Measurements from ENCODE around the gene PPA1. TPM values are rescaled to one million over a fixed set of nuclear protein-coding genes. Genes with fewer than 3 reads are reported as not detected.

The PPA1 gene
- total and polyA plus RNA-seq, 2 donors (not counting 3 experiments of a cell fraction or from before 2014, with no cell fraction given), result 63.5 to 140 TPM

DNA sequence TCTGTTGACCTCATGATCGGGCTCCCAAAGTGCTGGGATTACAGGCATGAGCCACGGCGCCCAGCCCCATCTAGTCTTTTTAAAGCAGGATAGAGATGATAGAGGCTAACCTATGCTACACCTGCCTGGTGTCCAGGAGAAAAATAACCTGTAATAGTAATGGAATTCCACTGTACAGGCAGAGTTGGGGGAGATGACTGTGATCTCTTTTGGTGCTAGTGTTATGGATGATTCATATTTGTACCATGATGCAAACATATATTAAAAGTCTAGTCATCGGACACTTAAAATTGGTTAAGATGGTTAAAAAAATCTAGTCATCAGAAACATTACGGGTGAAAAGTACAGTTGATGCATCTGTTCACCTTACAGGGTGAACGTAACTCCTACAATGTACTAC lies 56.8 kb downstream of the PPA1 start:
- Histone ChIP-seq H2AFZ (ENCODE audit: low read depth, low read length) (no peak overlapping the region), H3K36me3 (ENCODE audit: control insufficient read depth in 2 of 2, extremely low read depth in 1 of 2, insufficient read depth in 2 of 2, low read length in 2 of 2) (no peaks in the 10 kb centered on the region), H3K9me1 (replicated peaks; ENCODE audit: control insufficient read depth, extremely low read depth, insufficient read depth, low read length) (no peaks in the 10 kb centered on the region), H3K79me2 (ENCODE audit: control insufficient read depth, insufficient read depth, low read length) (no peaks in the 10 kb centered on the region), H3K9me3 (replicated peaks; ENCODE audit: control insufficient read depth, insufficient read depth, low read length) (no peaks in the 10 kb centered on the region), H3K4me1 (ENCODE audit: control insufficient read depth, extremely low read depth, insufficient read depth, low read length) (peaks cover 11% of the 10 kb centered on the region), H3K27me3 (ENCODE audit: control insufficient read depth in 2 of 2, insufficient read depth in 2 of 2, low read length in 2 of 2) (peaks cover 0 to 9% of the 10 kb centered on the region in 2 experiments), H3K4me2 (ENCODE audit: insufficient read depth, low read length) (no peak overlapping the region), H3K9ac (replicated peaks; ENCODE audit: extremely low read depth, insufficient read depth, low read length) (no peak overlapping the region), H3K4me3 (replicated peaks in 1 of 3; ENCODE audit: insufficient read depth in 1 of 3, low read depth in 1 of 3, low read length in 3 of 3) (no peak overlapping the region), H3K27ac (ENCODE audit: insufficient read depth, low read depth, low read length) (no peak overlapping the region), H4K20me1 (replicated peaks; ENCODE audit: control insufficient read depth, extremely low read depth, insufficient read depth, low read length) (no peaks in the 10 kb centered on the region)
- intact Hi-C loops (cut with micrococcal nuclease), result no loop called here
- ChIA-PET POLR2A (interaction anchor here (1.2 kb wide), 1 partner anchor 30 kb away, joined by 11 read pairs; the partner anchor contains the start of gene TYSND1), CTCF (no interaction called here)
- DNase-seq (ENCODE audit: low read depth, low spot score), result no peak
- TF ChIP-seq, protein P1, sequence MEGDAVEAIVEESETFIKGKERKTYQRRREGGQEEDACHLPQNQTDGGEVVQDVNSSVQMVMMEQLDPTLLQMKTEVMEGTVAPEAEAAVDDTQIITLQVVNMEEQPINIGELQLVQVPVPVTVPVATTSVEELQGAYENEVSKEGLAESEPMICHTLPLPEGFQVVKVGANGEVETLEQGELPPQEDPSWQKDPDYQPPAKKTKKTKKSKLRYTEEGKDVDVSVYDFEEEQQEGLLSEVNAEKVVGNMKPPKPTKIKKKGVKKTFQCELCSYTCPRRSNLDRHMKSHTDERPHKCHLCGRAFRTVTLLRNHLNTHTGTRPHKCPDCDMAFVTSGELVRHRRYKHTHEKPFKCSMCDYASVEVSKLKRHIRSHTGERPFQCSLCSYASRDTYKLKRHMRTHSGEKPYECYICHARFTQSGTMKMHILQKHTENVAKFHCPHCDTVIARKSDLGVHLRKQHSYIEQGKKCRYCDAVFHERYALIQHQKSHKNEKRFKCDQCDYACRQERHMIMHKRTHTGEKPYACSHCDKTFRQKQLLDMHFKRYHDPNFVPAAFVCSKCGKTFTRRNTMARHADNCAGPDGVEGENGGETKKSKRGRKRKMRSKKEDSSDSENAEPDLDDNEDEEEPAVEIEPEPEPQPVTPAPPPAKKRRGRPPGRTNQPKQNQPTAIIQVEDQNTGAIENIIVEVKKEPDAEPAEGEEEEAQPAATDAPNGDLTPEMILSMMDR (IDR thresholded peaks at IDR 0.05; ENCODE audit: extremely low read depth in 1 of 2, insufficient read depth in 1 of 2, low read depth in 1 of 2, low read length in 2 of 2), result no peak
- TF ChIP-seq, protein P2, sequence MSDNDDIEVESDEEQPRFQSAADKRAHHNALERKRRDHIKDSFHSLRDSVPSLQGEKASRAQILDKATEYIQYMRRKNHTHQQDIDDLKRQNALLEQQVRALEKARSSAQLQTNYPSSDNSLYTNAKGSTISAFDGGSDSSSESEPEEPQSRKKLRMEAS (IDR thresholded peaks at IDR 0.05; ENCODE audit: insufficient read depth, insufficient read length), result no peak
- TF ChIP-seq FOS (IDR thresholded peaks at IDR 0.05; ENCODE audit: borderline replicate concordance, insufficient read depth, low read length) (no peak), JUN (IDR thresholded peaks at IDR 0.05; ENCODE audit: borderline replicate concordance, insufficient read depth, insufficient read length, low read depth) (no peak), GATA2 (IDR thresholded peaks at IDR 0.05; ENCODE audit: insufficient read depth, insufficient read length, low read depth, low read length) (no peak), MYC (IDR thresholded peaks at IDR 0.05; ENCODE audit: low read depth, low read length) (no peak), POLR2AphosphoS5 (IDR thresholded peaks at IDR 0.05; ENCODE audit: insufficient read depth, low read depth, low read length) (no peak), POLR2A (IDR thresholded peaks at IDR 0.05; ENCODE audit: low read depth, low read length) (no peak), EZH2 (IDR thresholded peaks at IDR 0.05; ENCODE audit: borderline replicate concordance, low read depth, low read length, severe bottlenecking) (no peak)
- dilution Hi-C loops (cut with MboI; ENCODE audit: extremely low pct_ligation_motif_present, low sequenced_read_pairs), result no loop called here
- FAIRE-seq, result no peak
- BruUV-seq (replicated peaks), result no TSS peak
